HG02885 (cell line): ENCODE measurements around the gene PCDHGA3.
A peak's percentile ranks its signal among the peaks of the same experiment; 100 is the strongest.
"Not testable (repeated sequence)": the region's sequence is repeated elsewhere in the genome, so short reads cannot be mapped to it uniquely, and the experiment has no call there.

Source experiments
- ATAC-seq: cut with Tn5 transposase; IDR thresholded peaks from one replicate; pipeline ENCODE4 v1.9.1; 2021; ENCODE audit warnings: mild to moderate bottlenecking; ENCODE audit not compliant: unreplicated experiment, poor library complexity

Gene PCDHGA3

GRCh38 chr5:141343242-141343952, at the start of gene PCDHGA3:
Gene PCDHGA3, plus strand, starts transcription at chr5:141343829. Its CDS starts 205 bp downstream, at chr5:141344034.
- no peak for ATAC-seq

DNA sequence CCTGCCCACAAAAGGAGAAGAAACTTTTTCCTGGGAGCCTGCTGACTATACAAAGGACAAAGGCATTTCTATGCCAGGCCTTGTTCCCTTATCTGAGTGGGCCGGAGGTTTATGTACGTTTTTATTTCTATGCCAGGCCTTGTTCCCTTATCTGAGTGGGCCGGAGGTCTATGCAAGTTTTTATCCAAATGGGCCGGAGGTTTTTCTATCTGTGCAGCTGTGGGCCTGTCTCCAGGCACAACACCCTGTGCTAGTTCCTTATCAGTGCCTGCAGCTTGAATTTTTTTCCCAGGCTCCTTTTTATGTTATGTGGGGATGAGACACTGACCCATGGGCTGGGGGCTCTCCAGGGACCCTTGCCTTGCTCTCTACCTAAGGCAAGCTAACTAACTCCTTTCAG, 45.3 kb upstream of the PCDHGA3 start:
- ATAC-seq: no peak

- no peak for ATAC-seq
These were observed 39.9 kb upstream of the PCDHGA3 start, which contains the start of gene SLC25A2 for GRCh38 chr5:141303756-141304155. Gene SLC25A2, minus strand, starts transcription at chr5:141304049. Its CDS starts 184 bp downstream, at chr5:141303865.

DNA sequence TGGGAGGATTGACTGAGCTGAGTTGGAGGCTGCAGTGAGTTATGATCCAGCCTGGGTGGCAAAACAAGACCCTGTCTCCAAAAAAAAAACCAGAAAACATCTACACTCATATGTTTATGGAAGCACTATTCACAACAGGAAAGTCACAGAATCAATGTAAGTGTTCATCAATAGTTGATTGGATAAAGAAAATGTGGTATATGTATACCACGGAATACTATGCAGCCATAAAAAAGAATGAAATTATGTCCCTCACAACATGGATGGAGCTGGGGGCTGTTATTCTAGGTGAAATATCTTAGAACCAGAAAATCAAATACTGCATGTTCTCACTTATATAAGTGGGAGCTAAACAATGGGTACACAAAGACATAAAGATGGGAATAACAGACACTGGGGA, 37.0 kb upstream of the PCDHGA3 start:
- no peak for ATAC-seq

- ATAC-seq: no peak
These were observed 29.9 kb upstream of the PCDHGA3 start for GRCh38 chr5:141313711-141314110.

GRCh38 chr5:141316963-141317362, 26.7 kb upstream of the PCDHGA3 start:
- ATAC-seq: not testable (repeated sequence)

- ATAC-seq: no peak
These were observed 24.4 kb upstream of the PCDHGA3 start for GRCh38 chr5:141319202-141319601.

DNA sequence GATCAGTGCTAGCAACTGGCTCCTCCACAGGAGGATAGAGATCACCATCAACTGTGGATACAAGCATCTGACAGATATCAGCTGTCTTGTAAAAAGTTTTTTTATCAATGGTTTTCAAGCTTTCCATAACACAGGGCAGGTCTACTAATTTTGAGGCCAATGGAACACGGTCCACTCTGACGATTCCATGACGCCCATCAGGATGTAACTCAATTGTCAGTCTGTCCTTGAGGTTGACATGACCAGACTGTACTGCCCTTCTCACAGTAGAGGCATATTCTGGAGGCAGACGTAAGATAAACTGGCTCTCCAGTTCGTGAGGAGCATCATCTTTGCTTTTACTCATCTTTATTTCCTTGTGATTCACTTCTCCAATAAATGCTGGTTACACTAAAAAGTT, 23.9 kb upstream of the PCDHGA3 start:
- no peak for ATAC-seq

- peak; percentile 96 for ATAC-seq
These were observed 23.1 kb upstream of the PCDHGA3 start, which contains the start of gene TAF7 for GRCh38 chr5:141320225-141321169. Gene TAF7, minus strand, starts transcription at chr5:141320784. Its CDS starts 740 bp downstream, at chr5:141320044.

- no peak for ATAC-seq
These were observed 21.4 kb upstream of the PCDHGA3 start for GRCh38 chr5:141322261-141322660.

DNA sequence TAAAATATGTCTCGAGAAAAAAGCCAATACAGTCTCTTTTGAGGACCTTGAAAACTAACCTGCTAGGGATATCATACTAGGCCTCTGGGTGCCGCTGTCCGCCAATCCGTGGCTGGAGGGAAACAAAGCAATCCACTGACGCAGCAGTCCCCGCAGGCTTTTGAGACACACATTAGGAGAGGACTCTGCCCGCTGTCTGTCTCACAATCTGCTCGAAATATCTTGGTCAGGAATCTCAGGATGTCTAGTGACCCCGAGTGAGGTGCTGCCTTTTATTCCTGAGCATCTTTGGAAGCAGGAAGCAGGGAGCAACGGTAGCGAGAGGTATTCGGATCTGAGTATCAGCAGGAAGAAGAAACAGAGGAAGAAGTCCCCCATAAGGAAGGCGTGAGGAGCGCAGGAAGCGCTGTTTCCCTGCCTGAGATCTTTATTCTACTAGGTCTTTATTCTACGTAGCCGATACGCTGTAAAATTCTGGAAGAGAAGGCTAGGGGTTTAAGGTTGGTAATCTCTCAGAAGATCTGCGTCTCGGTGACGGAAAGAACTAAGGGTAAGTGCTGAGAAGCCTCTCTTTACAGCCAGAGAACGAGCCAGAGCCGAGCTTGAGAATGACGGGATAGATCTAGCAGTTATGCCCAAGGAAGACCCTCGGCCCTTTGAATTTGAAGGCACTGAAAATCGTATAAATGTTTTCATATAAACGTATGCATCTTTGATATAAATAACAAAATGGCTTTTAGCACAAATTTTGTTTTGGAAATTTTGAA, 17.4 kb upstream of the PCDHGA3 start:
- peak; percentile 68 for ATAC-seq

DNA sequence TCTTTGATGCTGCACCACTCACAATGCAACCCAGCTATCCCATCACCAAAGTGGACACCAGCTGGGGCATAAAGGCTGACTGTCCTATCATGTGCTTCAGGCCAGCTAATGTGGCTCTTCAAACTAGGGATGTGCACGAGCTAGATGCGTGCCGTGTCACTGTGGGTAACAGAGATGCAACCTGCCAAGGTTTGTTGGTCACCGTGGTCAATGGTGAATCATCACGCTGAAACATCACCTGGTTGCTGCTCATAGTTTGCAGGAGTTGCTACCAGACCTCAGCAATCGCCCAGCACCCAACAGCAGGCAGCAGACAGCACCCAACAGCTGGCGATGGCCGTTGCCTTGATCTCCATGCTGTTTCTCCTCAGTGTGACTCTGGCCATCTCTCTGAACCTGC, 15.4 kb upstream of the PCDHGA3 start:
- ATAC-seq: no peak

DNA sequence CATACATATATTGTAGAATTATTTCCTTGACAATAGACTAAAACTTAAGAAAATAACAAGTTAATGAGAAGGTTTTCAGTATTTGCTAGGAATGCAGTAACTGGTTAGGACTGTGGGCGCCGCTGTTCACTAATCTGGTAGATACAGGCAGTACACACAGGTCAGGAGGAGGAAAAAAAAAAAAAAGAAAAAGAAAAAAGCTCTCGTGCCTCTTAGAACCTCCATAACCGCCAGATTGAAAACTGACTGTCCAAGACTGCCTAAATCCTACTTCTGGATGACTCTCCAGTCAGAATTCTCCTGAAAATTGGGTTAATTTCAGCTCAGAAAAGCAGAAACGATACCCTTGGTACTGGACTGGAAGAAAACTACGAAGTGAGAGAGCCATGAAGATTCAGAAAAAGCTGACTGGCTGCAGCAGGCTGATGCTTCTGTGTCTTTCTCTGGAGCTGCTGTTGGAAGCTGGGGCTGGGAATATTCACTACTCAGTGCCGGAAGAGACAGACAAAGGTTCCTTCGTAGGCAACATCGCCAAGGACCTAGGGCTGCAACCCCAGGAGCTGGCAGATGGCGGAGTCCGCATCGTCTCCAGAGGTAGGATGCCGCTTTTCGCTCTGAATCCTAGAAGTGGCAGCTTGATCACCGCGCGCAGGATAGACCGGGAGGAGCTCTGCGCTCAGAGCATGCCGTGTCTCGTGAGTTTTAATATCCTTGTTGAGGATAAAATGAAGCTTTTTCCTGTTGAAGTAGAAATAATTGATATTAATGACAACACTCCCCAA, 13.1 kb upstream of the PCDHGA3 start, which contains the start of gene PCDHGA1:
Gene PCDHGA1, plus strand, starts transcription at position 216 of the 782 bp plus-strand sequence.
- peak; percentile 76 for ATAC-seq

DNA sequence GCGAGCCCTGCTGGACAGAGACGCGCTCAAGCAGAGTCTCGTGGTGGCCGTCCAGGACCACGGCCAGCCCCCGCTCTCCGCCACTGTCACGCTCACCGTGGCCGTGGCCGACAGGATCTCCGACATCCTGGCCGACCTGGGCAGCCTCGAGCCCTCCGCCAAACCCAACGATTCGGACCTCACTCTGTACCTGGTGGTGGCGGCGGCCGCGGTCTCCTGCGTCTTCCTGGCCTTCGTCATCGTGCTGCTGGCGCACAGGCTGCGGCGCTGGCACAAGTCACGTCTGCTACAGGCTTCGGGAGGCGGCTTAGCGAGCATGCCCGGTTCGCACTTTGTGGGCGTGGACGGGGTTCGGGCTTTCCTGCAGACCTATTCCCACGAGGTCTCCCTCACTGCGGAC, 11.1 kb upstream of the PCDHGA3 start:
- ATAC-seq: not testable (repeated sequence)

GRCh38 chr5:141338538-141339306, 4.9 kb upstream of the PCDHGA3 start, which contains the start of gene PCDHGA2:
Gene PCDHGA2, plus strand, starts transcription at chr5:141338760.
- no peak for ATAC-seq

- ATAC-seq: not testable (repeated sequence)
These were observed 2.8 kb upstream of the PCDHGA3 start for GRCh38 chr5:141340781-141341354.

DNA sequence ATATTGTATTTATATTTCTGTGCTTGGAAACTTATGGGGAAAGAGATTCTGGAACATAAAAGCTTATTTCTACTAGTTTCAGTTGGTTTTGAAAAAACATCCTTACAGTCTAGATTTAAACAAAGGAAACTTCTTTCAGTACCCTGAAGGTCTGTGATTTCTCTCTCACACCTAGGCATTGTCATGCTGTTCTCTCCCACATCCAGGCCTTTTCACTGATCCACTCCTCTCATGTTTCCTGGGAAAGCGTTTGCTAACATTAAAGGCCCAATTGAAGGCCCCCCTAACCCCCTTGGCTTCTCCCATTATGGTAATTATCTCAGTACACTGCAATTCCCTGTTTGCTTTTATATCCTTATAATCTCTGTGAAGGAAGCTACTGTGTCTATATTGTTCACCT, 856 bp upstream of the PCDHGA3 start:
- no peak for ATAC-seq

DNA sequence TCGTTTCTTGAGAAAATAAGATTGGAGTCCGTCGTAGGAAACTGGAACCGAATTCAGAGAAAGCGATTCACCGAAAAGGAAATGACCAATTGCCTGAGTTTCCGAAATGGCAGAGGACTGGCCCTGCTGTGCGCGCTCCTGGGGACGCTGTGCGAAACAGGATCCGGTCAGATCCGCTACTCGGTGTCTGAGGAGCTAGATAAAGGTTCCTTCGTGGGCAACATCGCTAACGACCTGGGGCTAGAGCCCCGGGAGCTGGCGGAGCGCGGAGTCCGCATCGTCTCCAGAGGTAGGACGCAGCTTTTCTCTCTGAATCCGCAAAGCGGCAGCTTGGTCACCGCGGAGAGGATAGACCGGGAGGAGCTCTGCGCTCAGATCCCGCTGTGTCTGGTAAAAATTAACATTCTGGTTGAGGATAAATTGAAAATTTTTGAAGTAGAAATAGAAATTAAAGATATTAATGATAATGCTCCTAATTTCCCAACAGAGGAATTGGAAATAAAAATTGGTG, 379 bp downstream of the PCDHGA3 start:
- ATAC-seq: no peak
